Natural killer cell treated with Interleukin-12 subunit alpha and Interleukin-12 subunit beta and Interleukin-15 and Interleukin-18, amount 100 ng/mL, for 72 hours (primary cell): ENCODE data around the gene SYNPR. TPM values are rescaled to one million over a fixed set of nuclear protein-coding genes. Genes with fewer than 3 reads are reported as not detected.

Source experiments
- ATAC-seq, 2 donors: fragments of 150-1000 bp; cut with Tn5 transposase in 1 of 2; sonication (Bioruptor Pico), chemical (Tn5 transposase) in 1 of 2; 2 replicates each; pipeline ENCODE4 v1.10.0; 2021
- DNase-seq: peaks from one replicate; pipeline ENCODE4 v3.0.0; 2022; ENCODE audit warnings: low spot score
- H3K27ac Mint-ChIP-seq, 2 donors: 1 replicate in 1 of 2; 2 replicates in 1 of 2; pipeline ENCODE4 v1.8.0; 2022; ENCODE audit warnings: mixed read lengths in 2 of 2, mild to moderate bottlenecking in 1 of 2, moderate library complexity in 1 of 2
- H3K27me3 Mint-ChIP-seq, 2 donors: 1 replicate in 1 of 2; 2 replicates in 1 of 2; pipeline ENCODE4 v1.8.0; 2022; ENCODE audit warnings: mixed read lengths in 2 of 2
- H3K36me3 Mint-ChIP-seq: one replicate; pipeline ENCODE4 v1.8.0; 2022; ENCODE audit warnings: mixed read lengths
- H3K4me1 Mint-ChIP-seq, 2 donors: 1 replicate in 1 of 2; 2 replicates in 1 of 2; pipeline ENCODE4 v1.8.0; 2022; ENCODE audit warnings: low read depth in 2 of 2, mixed read lengths in 2 of 2, mild to moderate bottlenecking in 1 of 2
- H3K4me3 Mint-ChIP-seq: one replicate; pipeline ENCODE4 v1.8.0; 2022; ENCODE audit warnings: mixed read lengths
- H3K9me3 Mint-ChIP-seq: 2 replicates; pipeline ENCODE4 v1.8.0; 2022; ENCODE audit warnings: mixed read lengths
- total RNA-seq, 2 donors: library from RNA; stranded (reverse); gene quantifications; one replicate each; pipeline ENCODE4 v1.2.3, GENCODE V29; 2022

SYNPR gene
- total RNA-seq, 2 donors from 2014 or later, result not detected

DNA sequence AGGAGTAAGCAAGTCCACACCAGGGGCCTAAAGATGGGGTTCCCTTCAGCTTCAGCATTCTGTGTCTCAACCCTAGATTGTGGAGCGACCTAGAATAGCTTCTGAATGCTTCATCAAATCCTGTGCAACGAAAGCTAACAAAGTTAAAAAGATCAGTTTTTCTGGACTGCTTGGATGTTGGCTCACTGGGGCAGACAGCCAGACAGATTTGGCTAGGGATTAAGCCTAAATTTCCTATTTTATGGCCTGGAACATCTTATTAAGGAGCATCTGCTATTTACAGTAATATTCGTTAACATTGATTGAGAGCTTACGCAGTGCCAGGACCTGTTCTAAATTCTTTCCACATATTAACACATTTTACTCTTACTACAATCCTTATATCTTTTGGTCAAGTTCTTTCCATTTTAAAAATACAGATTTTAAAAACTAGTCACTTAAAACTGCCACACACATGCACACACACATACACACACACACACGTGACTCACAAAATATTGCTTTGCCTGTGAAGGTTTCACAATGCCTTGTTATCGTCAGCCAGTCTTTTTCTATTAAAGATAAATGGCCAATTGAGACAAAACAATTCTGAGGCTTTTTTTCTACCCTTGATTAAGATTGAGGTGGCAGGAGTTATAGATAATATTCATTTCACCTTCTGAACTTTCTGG is 201.0 kb downstream of the SYNPR start:
- no peak for ATAC-seq
- Mint-ChIP-seq H3K4me3 (no peak overlapping the region), H3K27me3 (no peaks in the 10 kb centered on the region), H3K36me3 (no peaks in the 10 kb centered on the region), H3K9me3 (peaks cover 6% of the 10 kb centered on the region), H3K4me1 (no peaks in the 10 kb centered on the region), H3K27ac (no peak overlapping the region)
- DNase-seq, result no peak

DNA sequence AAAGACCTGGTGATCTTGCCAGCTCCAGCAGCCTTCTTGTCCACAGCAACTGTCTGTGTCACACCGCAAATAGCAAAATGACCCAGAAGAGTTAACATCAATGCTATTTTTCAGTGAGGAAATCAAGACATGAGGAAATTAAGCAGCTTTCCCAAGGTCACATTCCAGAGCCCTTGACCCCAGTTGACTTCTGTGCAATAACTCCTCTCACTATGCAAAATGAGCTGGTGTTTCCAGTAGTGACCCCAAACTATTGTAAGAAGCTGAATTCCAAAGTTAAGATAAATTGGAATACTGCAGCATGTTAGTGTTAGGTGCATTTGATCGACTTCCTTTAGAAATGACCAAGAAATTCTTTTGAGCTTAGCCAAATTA is 201.5 kb downstream of the SYNPR start:
- no peak overlapping the region for H3K4me3 Mint-ChIP-seq
- no peaks in the 10 kb centered on the region for H3K4me1 Mint-ChIP-seq
- DNase-seq (no peak), ATAC-seq (no peak)
- H3K36me3 Mint-ChIP-seq, result no peaks in the 10 kb centered on the region
- H3K27ac Mint-ChIP-seq, result no peak overlapping the region
- H3K27me3 Mint-ChIP-seq, result no peaks in the 10 kb centered on the region
- peaks cover 6% of the 10 kb centered on the region for H3K9me3 Mint-ChIP-seq

DNA sequence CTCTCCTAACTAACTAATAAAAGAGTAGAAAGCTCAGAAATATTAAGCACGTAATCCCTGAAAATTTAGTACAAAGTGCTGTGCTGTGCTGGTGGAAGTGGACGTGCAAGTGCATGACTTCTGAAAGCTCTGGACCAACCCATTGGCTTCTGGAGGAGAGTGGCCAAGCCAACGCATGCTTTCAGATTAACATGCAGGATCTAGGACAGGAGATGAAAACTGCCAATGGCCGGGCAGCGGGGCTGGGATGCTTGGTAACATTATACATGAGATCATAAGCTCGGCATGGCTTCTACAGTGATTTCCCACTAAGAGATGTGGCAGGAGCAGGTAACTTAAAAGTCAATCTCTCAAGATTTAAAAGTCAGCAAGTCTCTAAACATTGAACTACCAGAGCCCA is 203.5 kb downstream of the SYNPR start:
- ATAC-seq (no peak), DNase-seq (no peak)
- H3K36me3 Mint-ChIP-seq, result no peaks in the 10 kb centered on the region
- no peak overlapping the region for H3K27ac Mint-ChIP-seq
- no peak overlapping the region for H3K4me3 Mint-ChIP-seq
- H3K9me3 Mint-ChIP-seq, result peaks cover 6% of the 10 kb centered on the region
- H3K27me3 Mint-ChIP-seq, result no peaks in the 10 kb centered on the region
- no peaks in the 10 kb centered on the region for H3K4me1 Mint-ChIP-seq

DNA sequence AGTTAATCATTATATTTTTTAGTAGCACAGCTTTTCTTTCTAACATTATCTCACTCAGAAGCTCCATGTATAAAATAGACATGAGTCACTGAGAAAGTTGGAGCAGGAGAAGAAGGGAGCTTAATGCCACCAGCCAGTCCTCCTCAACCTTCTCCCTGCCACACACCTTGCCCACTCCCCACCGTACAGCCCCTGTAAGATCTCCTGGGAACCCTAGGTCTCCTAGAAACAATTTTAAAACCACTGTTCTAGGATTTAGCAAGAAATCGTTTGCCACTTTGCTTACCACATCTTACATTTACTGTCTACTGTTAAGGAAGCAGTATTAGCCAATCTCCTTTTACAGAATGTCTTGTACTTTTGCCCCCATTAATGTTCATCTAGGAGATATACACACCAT is 204.2 kb downstream of the SYNPR start:
- no peak overlapping the region for H3K27ac Mint-ChIP-seq
- no peaks in the 10 kb centered on the region for H3K27me3 Mint-ChIP-seq
- no peak for DNase-seq
- peaks cover 6% of the 10 kb centered on the region for H3K9me3 Mint-ChIP-seq
- no peaks in the 10 kb centered on the region for H3K36me3 Mint-ChIP-seq
- H3K4me1 Mint-ChIP-seq, result no peaks in the 10 kb centered on the region
- no peak for ATAC-seq
- H3K4me3 Mint-ChIP-seq, result no peak overlapping the region

DNA sequence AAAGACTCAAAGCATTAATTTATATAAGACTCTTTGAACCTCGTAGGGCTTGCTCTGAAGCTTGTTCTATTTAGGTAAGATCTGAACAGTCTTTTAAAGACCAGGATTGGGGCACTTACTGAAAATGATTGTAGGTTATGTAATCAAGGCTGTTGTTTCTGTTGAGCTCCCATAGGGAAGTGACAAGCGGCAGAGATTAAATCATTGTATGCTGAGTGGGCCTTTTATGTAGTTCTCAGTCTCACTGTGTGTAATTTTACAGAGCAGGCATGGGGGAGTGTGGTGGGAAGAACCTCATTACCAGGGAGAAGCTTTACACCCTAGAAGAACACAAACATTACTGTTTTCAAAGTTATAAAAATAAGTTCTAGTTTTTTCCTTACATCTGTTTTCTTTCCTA is 214.4 kb downstream of the SYNPR start:
- Mint-ChIP-seq H3K4me3 (no peak overlapping the region), H3K27ac (no peak overlapping the region), H3K9me3 (peaks cover 11% of the 10 kb centered on the region), H3K27me3 (no peaks in the 10 kb centered on the region), H3K4me1 (no peaks in the 10 kb centered on the region), H3K36me3 (no peaks in the 10 kb centered on the region)
- ATAC-seq (no peak), DNase-seq (no peak)

DNA sequence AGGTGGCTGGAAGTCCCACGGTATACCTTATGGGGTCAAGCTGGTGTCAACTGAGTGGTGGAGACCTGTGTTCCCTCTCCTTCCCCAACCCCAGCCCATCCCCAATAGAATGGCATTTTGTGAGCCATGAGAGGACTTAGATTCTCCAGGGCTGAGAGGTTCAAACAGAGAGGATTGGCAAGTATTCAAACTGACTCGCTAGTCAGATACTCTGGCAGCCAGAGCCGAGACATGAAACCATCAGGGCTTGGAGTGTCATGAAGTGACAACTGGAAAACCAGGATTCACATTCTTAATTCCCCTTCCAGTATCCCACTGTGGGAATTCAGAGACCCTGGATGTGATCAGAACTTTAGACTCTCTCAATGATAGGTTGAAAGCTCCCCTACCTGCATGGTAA is 215.0 kb downstream of the SYNPR start:
- no peak overlapping the region for H3K27ac Mint-ChIP-seq
- H3K4me3 Mint-ChIP-seq, result no peak overlapping the region
- no peaks in the 10 kb centered on the region for H3K36me3 Mint-ChIP-seq

DNA sequence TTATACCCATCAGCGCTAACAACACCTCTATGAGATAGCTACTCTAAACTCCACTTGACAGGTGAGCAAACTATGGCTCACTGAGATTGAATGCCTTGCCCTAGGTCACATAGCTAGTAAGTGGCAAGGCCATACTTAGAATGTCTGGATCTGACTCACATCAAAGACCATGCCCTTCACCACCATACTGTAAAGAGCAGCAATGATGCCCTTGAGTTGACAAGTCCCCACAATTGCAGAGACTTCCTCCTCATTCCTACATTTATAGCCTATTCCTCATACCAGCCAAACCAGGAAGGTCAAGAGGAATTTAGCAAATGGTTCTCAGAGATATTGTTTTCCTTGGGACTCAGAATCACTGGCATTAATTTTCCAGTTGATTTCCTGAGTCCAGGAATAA is 216.5 kb downstream of the SYNPR start:
- no peaks in the 10 kb centered on the region for H3K36me3 Mint-ChIP-seq
- no peak for ATAC-seq
- H3K4me3 Mint-ChIP-seq, result no peak overlapping the region
- H3K27ac Mint-ChIP-seq, result no peak overlapping the region
- no peaks in the 10 kb centered on the region for H3K4me1 Mint-ChIP-seq
- H3K9me3 Mint-ChIP-seq, result peaks cover 12% of the 10 kb centered on the region
- no peaks in the 10 kb centered on the region for H3K27me3 Mint-ChIP-seq
- no peak for DNase-seq

More for the DNA sequence above, 215.0 kb downstream of the SYNPR start:
- H3K4me1 Mint-ChIP-seq, result no peaks in the 10 kb centered on the region
- H3K9me3 Mint-ChIP-seq, result peaks cover 12% of the 10 kb centered on the region
- ATAC-seq (no peak), DNase-seq (no peak)
- no peaks in the 10 kb centered on the region for H3K27me3 Mint-ChIP-seq

DNA sequence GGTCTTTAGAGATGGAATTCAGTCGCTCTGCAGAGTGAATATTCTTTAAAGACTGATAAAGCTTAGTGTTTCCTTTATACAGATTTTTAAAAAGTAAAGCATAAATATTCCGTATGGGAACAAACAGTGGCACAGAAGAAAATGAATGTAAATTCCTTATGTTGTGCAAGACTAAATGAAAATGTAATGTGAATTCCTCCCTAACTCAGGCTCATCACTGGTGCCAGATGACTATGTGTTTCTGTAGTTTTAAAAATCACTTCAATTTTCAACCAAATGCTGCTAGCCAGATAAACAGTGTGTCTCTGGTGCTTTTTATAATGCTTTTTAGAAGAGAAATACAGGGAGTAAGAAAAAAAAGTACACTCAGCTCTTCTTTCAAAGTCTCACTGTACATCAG is 219.5 kb downstream of the SYNPR start:
- DNase-seq (no peak), ATAC-seq (no peak)
- Mint-ChIP-seq H3K9me3 (peaks cover 8% of the 10 kb centered on the region), H3K27ac (no peak overlapping the region), H3K36me3 (no peaks in the 10 kb centered on the region), H3K27me3 (no peaks in the 10 kb centered on the region), H3K4me1 (no peaks in the 10 kb centered on the region), H3K4me3 (no peak overlapping the region)

DNA sequence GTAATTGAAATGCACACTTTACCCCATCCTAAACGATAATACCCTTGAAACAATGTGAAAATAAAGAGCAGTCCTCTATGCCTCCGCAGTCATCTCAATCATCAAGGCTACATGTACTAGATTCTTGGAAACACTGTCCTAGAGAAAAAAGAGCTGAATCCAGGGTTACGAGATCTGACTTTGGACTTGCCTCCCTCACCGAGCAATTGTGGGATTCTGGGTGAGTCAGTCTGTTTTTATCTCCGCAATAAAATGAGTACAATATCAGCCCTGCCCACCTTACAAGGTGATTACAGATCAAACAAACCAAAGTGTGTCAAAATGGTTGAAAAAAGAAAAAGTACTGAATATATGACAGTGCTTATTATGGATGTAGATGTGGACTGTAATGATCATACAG is 222.1 kb downstream of the SYNPR start:
- Mint-ChIP-seq H3K27me3 (no peaks in the 10 kb centered on the region), H3K4me1 (no peaks in the 10 kb centered on the region), H3K36me3 (no peaks in the 10 kb centered on the region), H3K4me3 (no peak overlapping the region), H3K27ac (no peak overlapping the region), H3K9me3 (peaks cover 9% of the 10 kb centered on the region)
- ATAC-seq, result no peak
- no peak for DNase-seq

DNA sequence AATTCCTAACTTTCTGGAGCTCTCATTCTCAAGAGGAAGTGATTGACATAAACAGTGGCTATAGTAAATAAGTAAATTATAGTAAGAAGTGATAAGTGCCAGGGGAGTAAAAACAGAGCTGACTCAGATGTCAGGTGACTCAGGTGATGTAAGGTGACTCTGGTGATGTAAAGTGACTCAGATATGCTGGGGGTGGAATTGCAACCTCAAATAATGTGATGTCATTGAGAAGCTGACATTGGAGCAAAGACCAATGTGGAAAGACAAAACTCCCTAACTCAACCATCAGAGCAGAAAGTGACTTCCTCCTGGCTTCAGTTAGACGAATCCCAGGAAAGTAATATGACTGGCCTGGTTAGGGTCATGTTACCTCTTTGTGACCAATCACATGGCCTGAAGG is 230.2 kb downstream of the SYNPR start:
- no peak overlapping the region for H3K4me3 Mint-ChIP-seq
- no peaks in the 10 kb centered on the region for H3K4me1 Mint-ChIP-seq
- H3K9me3 Mint-ChIP-seq, result no peaks in the 10 kb centered on the region
- H3K36me3 Mint-ChIP-seq, result no peaks in the 10 kb centered on the region
- no peaks in the 10 kb centered on the region for H3K27me3 Mint-ChIP-seq
- DNase-seq (no peak), ATAC-seq (no peak)
- no peak overlapping the region for H3K27ac Mint-ChIP-seq

DNA sequence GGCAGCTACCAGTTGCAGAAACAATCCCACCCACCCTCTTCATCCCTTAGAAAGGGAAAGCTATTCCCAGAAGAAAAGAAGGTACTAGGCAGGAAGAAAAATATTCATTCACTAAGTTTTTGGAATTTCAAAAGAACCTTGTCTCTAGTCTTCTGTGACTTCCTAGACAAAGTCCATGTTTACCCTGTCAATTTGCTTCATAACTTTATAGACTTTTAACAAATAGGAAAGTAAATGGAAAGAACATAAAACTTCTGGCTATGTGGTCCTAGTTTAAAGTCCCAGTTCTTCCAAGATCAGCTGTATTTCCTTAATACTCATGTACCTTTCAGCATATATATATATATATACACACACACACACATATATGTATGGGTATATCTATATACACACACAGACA is 230.7 kb downstream of the SYNPR start:
- ATAC-seq (no peak), DNase-seq (no peak)
- Mint-ChIP-seq H3K9me3 (no peaks in the 10 kb centered on the region), H3K4me1 (no peaks in the 10 kb centered on the region), H3K4me3 (no peak overlapping the region), H3K27ac (no peak overlapping the region), H3K36me3 (no peaks in the 10 kb centered on the region), H3K27me3 (no peaks in the 10 kb centered on the region)

DNA sequence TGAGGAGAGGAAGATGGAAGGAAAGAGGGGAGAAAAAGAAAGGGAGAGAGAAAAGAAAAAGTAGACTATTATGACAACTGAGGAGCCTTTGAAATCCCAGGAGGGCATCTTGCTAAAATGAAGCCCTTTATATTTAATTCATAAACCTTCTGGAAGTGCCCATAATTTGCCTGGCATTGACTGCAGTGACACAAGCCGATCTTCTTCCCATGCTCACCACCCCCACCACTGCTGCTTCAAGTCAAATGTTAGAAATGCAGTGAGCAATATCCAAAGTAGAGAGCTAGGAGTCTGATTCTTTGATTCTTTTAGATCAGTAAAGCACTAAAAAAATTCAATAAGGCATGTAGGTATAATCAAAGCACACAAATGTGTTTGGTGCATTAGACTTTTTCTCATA is 235.7 kb downstream of the SYNPR start:
- Mint-ChIP-seq H3K4me3 (no peak overlapping the region), H3K27me3 (no peaks in the 10 kb centered on the region), H3K4me1 (no peaks in the 10 kb centered on the region), H3K27ac (no peak overlapping the region), H3K36me3 (no peaks in the 10 kb centered on the region), H3K9me3 (peaks cover 5% of the 10 kb centered on the region)
- no peak for ATAC-seq
- no peak for DNase-seq

DNA sequence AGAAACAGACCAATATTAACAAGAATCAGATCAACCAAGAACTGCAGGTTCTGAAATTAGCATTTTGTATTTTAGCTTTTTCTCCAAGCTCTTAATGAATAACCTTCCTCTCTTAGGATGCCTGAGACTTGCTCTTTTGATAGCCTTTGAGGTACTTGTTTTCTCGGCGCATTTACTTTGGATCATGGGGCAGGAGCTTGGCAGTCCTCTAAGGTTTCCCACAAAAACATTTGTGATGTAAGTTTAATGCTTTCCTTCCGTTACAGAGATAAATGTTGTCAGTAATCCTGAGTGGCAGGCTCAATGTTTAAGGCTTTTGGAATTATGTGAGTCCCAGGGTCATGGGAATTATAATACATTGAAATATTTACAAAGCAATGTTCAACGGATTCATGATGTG is 236.6 kb downstream of the SYNPR start:
- Mint-ChIP-seq H3K4me3 (no peak overlapping the region), H3K9me3 (peaks cover 5% of the 10 kb centered on the region), H3K27ac (no peak overlapping the region), H3K36me3 (no peaks in the 10 kb centered on the region), H3K27me3 (no peaks in the 10 kb centered on the region), H3K4me1 (no peaks in the 10 kb centered on the region)
- DNase-seq, result no peak
- ATAC-seq, result no peak

DNA sequence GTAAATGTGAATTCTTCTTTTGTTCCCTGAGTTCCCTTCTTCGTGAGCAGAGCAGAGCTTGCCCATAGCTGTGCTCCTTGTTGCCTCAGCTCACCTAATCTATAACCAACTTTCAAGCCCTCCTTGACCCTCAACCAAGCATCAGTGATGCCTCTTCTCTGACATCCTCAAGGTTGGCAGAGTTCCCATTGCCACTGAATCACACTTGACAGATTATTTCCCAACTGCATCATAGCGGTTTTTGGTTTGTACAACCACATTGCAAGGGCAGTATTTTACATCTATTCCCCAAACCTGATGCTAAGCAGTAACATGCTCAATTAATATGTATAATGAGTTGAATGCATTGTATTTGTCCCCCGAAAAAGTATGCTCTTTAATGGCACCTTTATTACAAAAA is 241.3 kb downstream of the SYNPR start:
- no peak overlapping the region for H3K4me3 Mint-ChIP-seq
- no peaks in the 10 kb centered on the region for H3K27me3 Mint-ChIP-seq
- DNase-seq (no peak), ATAC-seq (no peak)
- H3K9me3 Mint-ChIP-seq, result peaks cover 5% of the 10 kb centered on the region
- H3K36me3 Mint-ChIP-seq, result no peaks in the 10 kb centered on the region
- H3K27ac Mint-ChIP-seq, result no peak overlapping the region
- no peaks in the 10 kb centered on the region for H3K4me1 Mint-ChIP-seq

DNA sequence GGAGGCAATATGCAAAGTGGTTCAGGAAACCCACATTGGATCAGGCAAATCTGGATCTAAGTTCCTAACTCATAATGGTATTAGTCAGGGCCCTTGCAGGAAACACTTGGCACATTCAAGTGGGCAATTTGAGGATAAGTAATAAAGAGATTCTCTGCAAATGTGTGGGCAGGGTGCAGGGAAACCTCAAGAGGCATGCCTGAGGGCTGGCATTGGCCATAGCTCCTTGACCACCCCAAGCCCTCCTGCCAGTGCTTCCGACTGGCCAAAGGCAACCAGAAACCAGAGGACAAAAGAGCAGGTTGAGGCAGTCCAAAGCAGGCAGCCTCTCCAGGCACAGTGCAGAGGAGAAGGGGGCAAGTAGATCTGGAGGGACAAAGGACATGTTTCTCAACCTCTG is 243.5 kb downstream of the SYNPR start:
- no peak overlapping the region for H3K27ac Mint-ChIP-seq
- H3K27me3 Mint-ChIP-seq, result no peaks in the 10 kb centered on the region
- no peaks in the 10 kb centered on the region for H3K36me3 Mint-ChIP-seq
- no peak overlapping the region for H3K4me3 Mint-ChIP-seq
- no peaks in the 10 kb centered on the region for H3K4me1 Mint-ChIP-seq
- ATAC-seq, result no peak
- DNase-seq, result no peak
- H3K9me3 Mint-ChIP-seq, result peaks cover 2% of the 10 kb centered on the region
